HEK293T (cell line): ENCODE results near the gene XK.

Source experiments
- ARNT ChIP-seq: fragments of 450-650 bp; IDR thresholded peaks from 2 replicates; pipeline ENCODE4 v1.6.1; 2017; ENCODE audit warnings: mild to moderate bottlenecking
- BHLHE40 ChIP-seq: fragments of 450-650 bp; IDR thresholded peaks from 2 replicates; pipeline ENCODE4 v1.6.1; 2016; ENCODE audit warnings: mild to moderate bottlenecking, moderate library complexity, borderline replicate concordance
- HDGF ChIP-seq: fragments of 450-650 bp; IDR thresholded peaks from 2 replicates; pipeline ENCODE4 v1.6.1; 2017; ENCODE audit warnings: antibody characterized with exemption, borderline replicate concordance
- L3MBTL2 ChIP-seq: fragments of 450-650 bp; conservative IDR thresholded peaks from 2 replicates; pipeline ENCODE4 v1.6.1; 2016; ENCODE audit warnings: mild to moderate bottlenecking
- LEF1 ChIP-seq: fragments of 450-650 bp; IDR thresholded peaks from 2 replicates; pipeline ENCODE4 v1.6.1; 2017; ENCODE audit warnings: mild to moderate bottlenecking, borderline replicate concordance
- NFRKB ChIP-seq: fragments of 450-650 bp; IDR thresholded peaks from 2 replicates; pipeline ENCODE4 v1.6.1; 2016; ENCODE audit warnings: mild to moderate bottlenecking, moderate library complexity
- SUZ12 ChIP-seq: fragments of 450-650 bp; IDR thresholded peaks from 2 replicates; pipeline ENCODE4 v1.6.1; 2016; ENCODE audit warnings: mild to moderate bottlenecking

GRCh38 chrX:37779857-37780256, 94.3 kb downstream of the XK start, which contains the start of gene CYBB:
- no peak for TF ChIP-seq LEF1
- no peak for TF ChIP-seq HDGF
- no peak for TF ChIP-seq L3MBTL2
- TF ChIP-seq SUZ12: no peak
- no peak for TF ChIP-seq NFRKB
- no peak for TF ChIP-seq ARNT
- no peak for TF ChIP-seq BHLHE40
